GM10266 (cell line): Measurements from ENCODE around the gene RNF115.
"Not testable (repeated sequence)": the region's sequence is repeated elsewhere in the genome, so short reads cannot be mapped to it uniquely, and the experiment has no call there.

Experiments used
- DNase-seq: peaks from one replicate; pipeline ENCODE4 v3.0.0; 2012; ENCODE audit errors: extremely low spot score
- TF ChIP-seq, protein P1 (sequence below): IDR thresholded peaks from 2 replicates; pipeline ENCODE4 v1.5.1; 2012; ENCODE audit warnings: mild to moderate bottlenecking, low read depth; ENCODE audit not compliant: control insufficient read depth, insufficient read depth; ENCODE audit errors: missing control alignments

Gene RNF115

GRCh38 chr1:145740269-145740668 is 83.6 kb downstream of the RNF115 start:
- DNase-seq = no peak
- TF ChIP-seq, protein P1, sequence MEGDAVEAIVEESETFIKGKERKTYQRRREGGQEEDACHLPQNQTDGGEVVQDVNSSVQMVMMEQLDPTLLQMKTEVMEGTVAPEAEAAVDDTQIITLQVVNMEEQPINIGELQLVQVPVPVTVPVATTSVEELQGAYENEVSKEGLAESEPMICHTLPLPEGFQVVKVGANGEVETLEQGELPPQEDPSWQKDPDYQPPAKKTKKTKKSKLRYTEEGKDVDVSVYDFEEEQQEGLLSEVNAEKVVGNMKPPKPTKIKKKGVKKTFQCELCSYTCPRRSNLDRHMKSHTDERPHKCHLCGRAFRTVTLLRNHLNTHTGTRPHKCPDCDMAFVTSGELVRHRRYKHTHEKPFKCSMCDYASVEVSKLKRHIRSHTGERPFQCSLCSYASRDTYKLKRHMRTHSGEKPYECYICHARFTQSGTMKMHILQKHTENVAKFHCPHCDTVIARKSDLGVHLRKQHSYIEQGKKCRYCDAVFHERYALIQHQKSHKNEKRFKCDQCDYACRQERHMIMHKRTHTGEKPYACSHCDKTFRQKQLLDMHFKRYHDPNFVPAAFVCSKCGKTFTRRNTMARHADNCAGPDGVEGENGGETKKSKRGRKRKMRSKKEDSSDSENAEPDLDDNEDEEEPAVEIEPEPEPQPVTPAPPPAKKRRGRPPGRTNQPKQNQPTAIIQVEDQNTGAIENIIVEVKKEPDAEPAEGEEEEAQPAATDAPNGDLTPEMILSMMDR = no peak

DNA sequence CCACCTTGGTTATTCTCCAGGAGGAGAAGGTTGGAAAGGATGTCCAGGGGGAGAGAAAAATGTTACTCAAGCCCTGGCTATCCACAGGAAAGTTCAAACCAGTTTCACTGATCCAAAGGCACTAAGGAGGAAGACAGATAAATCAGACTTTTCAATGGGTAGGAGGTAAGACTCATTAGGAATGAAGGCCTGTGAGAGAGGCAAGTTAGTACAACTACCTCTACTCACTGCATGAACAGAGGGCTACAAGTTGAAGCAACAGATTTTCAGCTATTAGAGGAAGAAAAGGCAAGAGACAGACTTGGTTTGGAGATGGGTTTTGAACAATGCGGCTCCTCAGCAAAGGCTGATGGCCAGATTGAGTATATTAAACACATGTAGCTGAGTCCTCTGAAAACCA is 87.7 kb downstream of the RNF115 start:
- no peak for DNase-seq
- TF ChIP-seq, protein P1 = no peak

DNA sequence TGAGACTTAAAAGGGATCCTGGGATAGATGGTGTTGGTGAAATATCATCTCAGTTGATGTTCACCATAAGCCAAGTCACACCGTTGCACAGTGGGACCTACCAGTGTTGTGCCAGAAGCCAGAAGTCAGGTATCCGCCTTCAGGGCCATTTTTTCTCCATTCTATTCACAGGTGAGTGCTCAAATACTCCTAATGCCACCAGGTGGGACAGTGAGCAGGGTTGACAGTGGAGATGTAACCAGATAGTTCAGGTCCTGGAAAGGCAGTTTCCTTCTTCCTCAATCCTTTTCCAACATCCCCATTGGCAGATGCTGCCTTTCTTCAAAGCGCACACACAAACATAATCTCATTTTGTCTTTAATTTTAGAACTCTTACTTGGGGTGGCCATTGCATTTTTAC is 93.0 kb downstream of the RNF115 start:
- TF ChIP-seq, protein P1 = no peak
- no peak for DNase-seq

DNA sequence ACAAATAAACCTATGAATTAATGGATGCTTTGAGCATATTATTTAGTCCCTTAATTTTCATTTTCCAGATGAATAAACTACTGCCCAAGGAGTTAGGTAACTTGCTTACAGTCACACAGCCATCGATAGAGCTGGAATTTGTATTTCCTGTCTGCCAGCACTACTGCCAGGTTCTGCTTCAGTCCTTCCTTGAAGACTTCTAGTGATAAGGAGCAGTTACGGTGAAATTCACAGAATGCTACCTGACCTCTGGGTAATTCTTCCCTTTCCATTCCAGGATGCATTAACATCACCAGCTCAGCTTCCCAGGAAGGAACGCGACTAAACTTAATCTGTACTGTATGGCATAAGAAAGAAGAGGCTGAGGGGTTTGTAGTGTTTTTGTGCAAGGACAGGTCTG is 93.4 kb downstream of the RNF115 start:
- DNase-seq = no peak
- TF ChIP-seq, protein P1 = no peak

- no peak for DNase-seq
- TF ChIP-seq, protein P1 = no peak
These were observed 94.0 kb downstream of the RNF115 start for GRCh38 chr1:145729666-145730436.

DNA sequence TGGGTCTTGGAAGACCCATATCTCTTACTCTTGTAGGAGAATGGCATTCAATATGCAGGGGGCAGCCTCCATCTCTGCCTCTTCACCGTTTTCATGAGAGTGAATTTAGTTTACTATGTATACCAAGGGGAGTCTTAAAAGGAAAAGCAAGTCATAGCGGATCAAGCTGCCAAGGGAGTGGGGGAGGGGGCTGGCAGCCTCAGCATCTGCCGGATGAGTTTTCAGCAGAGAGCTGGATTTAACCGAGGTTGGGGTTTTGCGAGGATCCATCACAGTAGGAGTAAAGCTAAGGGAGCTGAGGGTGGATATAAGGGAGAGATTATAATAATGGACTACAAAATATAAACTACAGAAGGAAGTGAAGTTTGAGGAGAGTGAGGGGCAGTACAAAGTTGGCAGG is 94.7 kb downstream of the RNF115 start:
- TF ChIP-seq, protein P1 = no peak
- no peak for DNase-seq

DNA sequence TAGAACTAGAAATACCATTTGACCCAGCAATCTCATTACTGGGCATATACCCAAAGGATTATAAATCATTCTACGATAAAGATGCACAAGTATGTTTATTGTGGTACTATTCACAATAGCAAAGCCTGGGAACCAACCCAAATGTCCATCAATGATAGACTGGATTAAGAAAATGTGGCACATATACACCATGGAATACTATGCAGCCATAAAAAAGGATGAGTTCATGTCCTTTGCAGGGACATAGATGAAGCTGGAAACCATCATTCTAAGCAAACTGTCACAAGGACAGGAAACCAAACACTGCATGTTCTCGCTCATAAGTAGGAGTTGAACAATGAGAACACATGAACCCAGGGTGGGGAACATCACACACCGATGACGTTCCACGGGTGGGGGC is 97.7 kb downstream of the RNF115 start:
- not testable (repeated sequence) for DNase-seq
